NCI-H2227 treated with DMSO at 0.1 percent for 48 hours (cell line): ENCODE data around the gene PIM3.

Source experiments
- DNase-seq: peaks from one replicate; lab custom pipeline; 2025; lab: John Stamatoyannopoulos, UW

The PIM3 gene

DNA sequence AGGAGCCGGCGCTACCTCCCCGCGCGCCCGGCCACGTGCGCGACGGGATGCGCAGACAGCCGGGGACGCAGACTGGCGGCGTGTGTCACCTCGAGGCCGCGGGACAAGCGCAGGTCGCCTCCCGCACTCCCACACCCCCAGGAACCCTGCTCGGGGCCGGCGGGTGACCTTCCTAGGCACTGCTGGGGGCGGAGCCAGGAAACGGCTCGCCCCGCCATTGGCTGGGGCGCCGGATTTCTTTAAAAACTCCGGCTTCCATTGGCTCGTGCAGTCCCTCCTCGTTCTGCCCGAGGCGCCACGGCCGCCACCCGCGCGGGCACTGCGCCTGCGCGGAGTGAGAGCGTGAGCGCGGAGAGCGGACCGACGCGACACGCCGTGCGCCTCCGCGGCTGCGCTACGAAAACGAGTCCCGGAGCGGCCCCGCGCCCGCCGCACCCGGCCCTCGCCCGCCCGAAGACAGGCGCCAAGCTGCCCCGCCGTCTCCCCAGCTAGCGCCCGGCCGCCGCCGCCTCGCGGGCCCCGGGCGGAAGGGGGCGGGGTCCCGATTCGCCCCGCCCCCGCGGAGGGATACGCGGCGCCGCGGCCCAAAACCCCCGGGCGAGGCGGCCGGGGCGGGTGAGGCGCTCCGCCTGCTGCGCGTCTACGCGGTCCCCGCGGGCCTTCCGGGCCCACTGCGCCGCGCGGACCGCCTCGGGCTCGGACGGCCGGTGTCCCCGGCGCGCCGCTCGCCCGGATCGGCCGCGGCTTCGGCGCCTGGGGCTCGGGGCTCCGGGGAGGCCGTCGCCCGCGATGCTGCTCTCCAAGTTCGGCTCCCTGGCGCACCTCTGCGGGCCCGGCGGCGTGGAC is at the start of gene PIM3:
TSS of gene PIM3 (plus strand) at position 614 of the 846 bp plus-strand sequence. CDS start at position 790, 176 bp downstream.
- DNase-seq = peak; percentile 76

DNA sequence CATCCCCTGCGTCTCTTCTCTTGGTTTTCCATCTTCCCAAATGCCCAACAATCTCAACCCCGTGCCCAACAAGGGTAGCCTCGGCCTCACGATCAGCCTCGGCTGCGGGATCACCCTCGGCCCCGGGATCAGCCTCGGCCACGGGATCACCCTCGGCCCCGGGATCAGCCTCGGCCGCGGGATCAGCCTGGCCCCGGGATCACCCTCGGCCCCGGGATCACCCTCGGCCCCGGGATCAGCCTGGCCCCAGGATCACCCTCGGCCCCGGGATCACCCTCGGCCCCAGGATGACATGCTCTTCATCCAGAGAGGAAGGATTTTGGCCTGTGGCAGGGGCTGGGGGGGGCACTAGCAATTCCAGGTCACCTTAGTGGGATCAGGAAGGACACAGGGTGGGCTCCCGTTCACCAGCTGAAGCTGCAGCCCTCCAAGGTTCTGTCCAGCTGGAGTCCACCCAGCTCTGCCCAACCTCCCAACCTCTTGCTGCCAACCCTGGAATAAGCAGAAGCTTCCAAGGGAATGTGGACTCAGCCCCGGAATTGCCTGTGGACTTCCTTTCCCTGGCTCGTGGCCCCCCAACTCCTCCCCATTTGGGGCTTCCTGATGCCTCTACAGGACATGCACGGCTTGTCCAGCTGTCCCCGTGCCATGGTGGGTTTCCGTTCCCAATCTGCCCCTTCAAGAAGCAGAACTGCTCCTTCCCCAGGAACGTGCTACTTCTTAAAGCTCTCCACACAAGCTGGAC is 48.5 kb upstream of the PIM3 start:
- DNase-seq = no peak

DNA sequence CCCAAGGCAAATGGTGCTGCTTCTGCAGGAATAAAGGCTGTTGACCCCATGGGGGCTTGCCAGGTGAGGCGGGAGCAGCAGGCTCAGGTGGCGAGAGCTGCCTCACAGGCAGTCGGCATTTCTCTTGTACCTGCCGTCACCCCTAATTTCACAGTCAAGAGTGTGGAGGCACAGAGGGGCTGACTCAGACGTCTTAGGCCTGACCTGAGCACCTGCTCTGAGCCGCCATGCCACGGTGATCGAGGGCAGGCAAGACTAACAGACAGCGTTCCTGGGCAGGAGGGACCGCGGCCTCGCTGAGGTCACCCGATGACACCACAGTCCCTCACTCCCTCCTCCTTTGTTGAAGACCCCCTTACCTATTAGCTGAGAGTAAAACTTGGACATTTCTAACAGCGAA is 47.5 kb upstream of the PIM3 start:
- DNase-seq = no peak

DNA sequence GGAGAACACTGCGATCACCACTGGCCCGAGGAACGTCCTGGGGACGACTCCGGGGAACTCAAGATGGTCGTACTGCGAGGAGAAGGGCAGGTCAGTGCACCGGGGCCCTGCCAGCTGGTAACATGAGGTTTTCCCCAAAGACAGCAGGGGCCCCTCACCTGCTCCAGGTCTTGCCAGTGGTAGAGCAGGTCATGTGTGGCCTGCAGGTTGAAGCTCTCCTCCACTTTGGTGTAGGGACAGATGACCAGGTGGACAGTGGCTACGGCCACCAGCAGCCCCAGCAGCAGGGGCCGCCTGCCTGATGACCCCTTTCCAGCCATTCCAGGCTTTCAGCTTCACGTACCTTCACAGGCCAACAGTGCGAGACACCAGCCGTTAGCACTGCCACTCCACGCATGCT is 47.1 kb upstream of the PIM3 start:
- DNase-seq = no peak

DNA sequence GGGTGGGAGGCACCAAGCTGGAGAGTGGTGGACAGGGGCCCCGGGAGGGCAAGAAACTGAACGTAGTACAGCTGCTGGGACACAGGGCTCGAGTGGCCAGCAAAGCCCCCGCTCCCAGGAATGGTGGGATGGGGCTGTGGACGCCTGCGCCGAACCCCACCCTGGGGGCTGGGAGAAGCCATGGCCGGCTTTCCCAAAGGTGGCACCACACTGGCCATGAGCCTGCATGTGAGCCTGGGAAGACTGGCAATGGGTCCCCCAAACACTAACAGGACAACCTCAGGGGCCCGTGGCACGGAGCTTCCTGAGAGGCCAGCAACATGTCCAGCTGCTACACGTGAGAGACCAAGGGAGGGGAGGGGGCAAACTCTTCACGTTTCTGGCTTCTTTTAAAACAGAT is 46.3 kb upstream of the PIM3 start:
- DNase-seq = no peak

DNA sequence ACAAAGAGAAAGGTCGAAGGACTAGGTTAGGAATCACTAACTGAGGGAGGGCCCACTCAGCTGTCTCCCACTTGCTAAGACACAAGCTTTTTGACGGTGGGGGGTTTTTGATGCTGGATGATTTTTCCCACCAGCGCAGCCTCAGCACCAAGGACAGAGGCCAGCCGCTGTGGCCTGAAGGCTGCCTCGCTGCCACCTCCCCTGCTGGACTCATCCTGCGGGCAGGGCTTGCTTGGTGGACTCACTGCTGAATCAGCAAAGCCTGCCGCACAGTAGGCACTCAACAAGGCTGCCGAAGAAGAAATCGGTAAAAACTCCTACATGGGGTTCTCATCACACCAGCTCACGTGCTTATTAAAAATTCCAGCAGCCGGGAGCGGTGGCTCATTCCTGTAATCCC is 45.0 kb upstream of the PIM3 start:
- DNase-seq = no peak

DNA sequence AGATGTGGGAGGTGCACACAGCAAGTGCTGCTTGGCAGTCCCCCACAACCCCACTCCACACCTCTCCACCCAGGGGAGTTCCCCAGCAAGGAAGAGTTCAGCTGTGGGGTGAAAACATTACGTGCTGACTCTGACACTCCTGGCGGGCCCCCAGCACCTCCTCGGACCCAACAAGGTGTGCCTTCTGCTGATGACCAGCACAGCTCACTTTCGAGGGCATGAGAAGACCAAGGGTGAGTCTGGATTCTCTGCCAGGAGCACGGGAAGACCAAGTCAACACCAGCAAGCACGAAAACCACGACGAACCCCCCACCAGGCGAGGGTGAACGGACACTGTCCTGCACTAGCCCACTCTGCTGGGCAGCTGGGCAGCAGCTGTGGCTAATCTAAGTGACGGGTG is 43.7 kb upstream of the PIM3 start:
- DNase-seq = no peak

DNA sequence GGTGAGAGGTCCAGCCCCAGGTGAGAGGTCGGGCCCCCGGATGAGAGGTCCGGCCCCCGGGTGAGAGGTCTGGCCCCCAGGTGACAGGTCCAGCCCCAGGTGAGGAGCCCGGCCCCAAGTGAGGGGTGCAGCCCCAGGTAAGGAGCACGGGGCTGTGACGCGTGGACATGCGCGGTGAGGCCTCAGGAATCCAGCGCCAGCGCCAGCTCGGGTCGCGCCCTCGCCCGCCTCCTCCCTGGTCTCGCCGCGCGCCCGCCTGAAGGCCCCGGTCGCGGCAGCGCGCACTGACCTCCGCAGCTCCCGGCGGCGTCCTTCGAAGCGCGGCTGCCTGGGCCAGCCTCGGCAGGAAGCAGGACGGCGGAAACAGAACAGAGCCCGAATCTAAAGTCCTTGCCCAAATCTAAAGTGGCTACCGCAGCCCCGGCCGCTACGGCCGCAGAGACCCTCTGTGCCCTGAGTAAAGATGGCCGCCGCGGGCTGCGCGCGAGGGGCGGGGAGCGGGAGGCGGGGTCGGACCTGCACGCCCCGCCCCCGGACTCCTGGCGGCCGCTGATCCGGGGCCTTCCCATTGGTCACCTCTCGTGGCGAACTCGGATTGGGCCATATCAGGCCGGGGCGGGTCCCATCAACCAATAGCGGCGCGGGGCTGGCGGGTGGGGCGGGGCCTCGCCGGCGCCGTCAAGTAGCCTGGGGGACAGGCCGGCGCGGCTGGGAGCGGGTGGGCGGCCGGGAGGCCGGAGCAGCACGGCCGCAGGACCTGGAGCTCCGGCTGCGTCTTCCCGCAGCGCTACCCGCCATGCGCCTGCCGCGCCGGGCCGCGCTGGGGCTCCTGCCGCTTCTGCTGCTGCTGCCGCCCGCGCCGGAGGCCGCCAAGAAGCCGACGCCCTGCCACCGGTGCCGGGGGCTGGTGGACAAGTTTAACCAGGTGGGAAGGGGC is 42.3 kb upstream of the PIM3 start, which contains the start of the genes ALG12 and CRELD2:
TSS of gene ALG12 (minus strand) at position 465 of the 937 bp plus-strand sequence. CDS start 4,673 bp downstream, outside the sequence.
TSS of gene CRELD2 (plus strand) at position 661 of the 937 bp plus-strand sequence. CDS start at position 797, 136 bp downstream.
- peak; percentile 85 for DNase-seq

DNA sequence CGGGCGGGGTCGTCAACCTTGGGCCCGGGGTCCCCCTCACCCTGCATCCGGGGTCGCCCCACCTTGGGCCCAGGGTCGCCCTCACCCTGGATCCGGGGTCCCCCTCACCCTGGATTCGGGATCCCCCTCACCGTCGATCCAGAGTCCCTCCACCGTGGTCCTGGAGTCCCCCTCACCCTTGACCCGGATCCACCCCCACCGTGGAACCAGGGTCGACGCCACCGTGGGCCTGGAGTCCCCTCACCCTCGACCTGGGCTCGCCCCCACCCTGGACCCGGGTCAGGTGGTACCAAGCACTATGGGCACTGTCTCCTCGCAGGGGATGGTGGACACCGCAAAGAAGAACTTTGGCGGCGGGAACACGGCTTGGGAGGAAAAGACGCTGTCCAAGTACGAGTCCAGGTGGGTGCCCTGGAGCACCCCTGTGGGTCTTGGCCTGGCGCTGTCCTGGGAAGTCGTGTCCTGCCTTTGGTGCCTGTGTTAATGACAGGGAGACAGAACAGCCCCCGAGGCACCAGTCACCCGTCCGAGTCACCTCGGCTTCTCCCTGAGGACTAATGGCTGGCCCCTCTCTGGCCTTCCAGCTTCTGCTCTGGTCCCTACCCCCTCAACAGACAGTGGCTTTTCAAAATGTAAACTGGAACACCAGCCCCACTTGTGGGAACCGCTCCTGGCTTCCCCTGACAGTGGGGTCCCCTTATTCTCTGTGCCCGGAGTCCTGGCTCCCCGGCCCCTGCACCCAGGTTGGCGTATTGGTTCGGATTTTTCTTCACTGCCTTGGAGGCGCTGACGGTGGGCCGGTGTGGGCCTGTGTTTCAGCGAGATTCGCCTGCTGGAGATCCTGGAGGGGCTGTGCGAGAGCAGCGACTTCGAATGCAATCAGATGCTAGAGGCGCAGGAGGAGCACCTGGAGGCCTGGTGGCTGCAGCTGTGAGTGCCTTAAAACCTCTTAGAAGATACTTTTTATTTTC is 41.4 kb upstream of the PIM3 start:
- no peak for DNase-seq

DNA sequence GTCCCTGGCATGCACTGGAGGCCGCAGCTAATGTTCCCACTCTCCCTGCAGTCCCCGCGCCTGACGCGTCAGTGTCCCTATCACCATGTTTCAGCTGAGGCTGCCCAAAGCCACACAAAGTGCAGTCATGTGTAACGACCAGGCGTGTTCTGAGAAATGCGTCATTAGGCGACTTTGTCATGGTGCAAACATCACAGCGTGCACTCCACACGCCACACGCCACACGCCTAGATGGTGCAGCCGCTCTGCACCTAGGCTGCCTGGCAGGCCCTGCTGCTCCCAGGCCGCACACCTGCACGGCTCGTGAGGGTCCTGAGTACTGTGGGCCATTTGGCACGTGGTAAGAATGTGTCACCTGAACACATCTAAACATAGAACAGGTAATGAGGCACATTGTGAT is 39.7 kb upstream of the PIM3 start:
- DNase-seq = no peak

DNA sequence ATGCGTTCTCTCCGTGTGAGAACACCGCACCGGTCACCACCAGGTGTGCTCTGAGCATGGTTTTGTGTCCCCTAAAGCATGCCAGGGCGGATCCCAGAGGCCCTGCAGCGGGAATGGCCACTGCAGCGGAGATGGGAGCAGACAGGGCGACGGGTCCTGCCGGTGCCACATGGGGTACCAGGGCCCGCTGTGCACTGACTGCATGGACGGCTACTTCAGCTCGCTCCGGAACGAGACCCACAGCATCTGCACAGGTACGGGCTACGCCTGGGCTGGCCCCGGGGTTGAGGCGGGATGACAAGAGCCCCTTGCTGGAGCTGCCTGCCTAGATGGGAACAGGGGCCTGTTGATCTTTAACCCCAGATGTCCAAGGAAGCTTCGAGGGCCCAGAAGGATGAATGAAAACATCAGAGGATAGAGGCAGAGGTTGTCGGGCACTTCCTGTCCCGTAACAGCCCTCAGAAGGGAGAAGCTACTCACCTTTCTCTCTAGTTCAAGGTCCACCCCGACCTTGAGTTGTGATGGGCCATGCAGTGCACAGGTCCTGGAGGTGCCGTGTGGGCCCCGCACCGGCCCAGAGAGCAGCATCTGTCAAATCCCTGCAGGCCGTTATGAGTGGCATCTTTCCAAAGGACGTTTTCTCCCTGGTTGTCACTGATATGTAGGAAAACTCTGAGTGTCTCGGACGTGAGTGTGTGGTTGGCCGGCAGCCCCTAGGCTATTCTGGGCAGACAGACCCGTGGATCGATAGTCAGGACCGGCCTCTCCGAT is 38.9 kb upstream of the PIM3 start:
- DNase-seq = no peak

DNA sequence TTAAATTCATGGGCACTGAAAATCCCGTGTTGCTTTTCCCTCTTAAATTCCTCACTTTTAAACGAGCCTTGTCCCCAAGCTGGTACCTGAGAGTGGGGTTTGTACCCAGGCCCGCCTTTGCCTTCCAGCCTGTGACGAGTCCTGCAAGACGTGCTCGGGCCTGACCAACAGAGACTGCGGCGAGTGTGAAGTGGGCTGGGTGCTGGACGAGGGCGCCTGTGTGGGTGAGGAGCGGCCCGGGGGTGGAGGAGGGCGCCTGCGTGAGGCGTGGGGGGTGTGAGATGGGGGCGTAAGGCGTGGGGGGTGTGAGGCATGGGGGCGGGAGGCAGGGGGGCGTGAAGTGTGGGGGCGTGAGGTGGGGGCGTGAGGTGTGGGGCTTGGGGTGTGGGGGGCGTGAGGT is 38.1 kb upstream of the PIM3 start:
- no peak for DNase-seq

DNA sequence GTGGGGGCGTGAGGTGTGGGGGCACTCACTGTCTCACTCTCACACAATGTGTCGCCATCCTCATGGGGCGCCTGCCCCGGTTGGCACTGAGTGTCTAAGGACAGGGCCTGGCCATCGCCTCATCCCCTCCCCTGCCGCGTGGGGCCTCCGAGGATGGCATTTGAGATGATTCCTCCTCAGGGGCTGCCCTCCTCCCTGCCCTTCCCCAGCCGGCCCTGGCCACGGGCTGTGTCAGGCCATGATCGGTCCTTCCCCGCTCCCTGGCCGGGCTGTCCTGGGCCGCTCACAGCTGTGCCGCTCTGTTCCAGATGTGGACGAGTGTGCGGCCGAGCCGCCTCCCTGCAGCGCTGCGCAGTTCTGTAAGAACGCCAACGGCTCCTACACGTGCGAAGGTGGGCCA is 37.6 kb upstream of the PIM3 start:
- DNase-seq = no peak

DNA sequence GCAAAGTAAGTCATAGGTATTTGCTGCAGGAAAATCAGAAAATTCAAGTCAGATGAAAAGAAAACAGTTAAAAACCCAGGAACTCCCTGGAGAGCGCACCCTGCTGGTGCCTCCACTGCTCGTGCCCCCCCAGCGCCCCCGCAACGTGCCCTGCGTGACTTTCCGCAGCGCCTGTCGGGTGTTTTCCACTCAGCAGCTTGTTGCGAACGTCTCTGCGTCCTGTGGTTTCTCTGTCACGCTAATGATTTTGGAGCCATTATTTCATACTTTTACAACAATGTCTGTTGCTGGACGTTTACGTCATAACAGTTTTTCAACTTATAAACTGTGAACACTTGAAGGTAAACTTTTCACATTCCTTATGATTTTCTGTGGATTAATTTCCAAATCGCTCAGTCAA is 37.1 kb upstream of the PIM3 start:
- no peak for DNase-seq

DNA sequence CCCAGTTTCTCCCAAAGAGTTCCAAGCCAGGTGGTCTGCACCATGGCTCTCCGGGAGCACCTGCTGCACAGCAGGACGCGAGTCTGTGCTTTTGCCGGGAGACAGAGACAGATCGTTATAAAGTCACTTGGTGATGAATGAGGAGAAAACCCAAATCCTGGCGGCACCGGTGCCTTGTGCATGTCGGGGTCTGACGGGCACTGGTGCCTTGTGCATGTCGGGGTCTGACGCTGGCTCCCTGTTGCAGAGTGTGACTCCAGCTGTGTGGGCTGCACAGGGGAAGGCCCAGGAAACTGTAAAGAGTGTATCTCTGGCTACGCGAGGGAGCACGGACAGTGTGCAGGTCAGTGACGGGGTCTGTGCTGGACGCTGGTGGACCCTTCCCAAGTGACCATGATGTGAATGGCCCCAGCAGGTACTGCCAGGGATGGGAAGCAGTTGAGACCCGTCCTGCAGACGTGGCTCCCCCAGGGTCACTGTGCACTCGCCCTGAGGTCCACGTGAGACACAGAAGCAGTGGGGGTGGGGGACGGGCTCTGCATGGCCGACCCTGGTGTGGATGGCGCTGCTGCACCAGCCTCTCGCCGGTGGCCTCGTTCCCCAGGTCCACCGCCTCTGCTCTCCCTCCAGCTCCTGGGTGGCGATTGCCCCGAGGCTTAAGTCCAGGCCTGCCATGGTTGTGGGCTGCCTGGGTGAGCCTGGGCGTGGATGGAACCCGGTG is 36.3 kb upstream of the PIM3 start:
- DNase-seq = no peak

DNA sequence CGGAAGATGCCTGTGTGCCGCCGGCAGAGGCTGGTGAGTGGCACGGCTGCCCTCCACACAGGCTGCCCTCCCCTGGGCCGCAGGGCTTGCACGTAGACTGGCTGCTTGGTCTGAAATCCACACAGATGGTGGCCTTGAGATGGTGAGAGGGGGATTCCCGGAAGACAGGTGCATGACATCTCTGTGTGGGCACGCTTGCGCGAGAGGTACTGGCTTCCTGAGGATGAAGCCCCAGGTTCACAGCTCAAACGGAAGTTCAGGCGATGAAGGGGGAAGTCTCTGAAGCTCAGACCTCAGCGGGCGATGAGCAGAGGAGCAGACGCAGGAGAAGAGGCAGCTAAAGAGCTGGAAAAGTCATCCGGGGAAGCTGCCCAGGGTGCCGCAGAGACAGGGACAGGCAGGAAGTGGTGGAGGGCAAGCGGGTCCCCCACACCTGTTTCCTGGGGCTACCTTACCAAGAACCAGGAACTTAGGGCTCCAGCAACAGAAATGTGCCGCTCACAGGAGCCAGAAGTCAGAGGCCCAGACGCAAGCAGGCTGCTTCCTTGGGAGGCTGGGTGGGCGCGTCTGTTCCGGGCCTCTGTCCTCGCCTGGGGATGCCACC is 34.9 kb upstream of the PIM3 start:
- no peak for DNase-seq

DNA sequence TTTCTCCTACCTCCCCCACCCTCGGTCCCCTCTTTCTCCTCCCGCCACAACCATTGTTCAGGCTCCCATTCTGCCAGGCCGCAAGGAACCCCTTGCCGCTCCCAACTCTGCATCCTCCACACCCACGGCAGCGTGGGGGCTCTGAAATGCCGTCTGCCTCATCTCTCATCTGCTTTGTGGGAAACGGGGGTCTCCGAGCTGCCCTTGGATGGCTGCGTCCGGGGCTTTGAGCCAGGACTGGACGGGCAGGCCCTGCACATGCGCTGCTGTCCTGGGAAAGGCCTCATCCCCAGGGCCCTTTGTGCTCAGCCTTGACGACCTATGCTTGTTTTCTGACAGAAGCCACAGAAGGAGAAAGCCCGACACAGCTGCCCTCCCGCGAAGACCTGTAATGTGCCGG is 33.7 kb upstream of the PIM3 start:
- DNase-seq = no peak

DNA sequence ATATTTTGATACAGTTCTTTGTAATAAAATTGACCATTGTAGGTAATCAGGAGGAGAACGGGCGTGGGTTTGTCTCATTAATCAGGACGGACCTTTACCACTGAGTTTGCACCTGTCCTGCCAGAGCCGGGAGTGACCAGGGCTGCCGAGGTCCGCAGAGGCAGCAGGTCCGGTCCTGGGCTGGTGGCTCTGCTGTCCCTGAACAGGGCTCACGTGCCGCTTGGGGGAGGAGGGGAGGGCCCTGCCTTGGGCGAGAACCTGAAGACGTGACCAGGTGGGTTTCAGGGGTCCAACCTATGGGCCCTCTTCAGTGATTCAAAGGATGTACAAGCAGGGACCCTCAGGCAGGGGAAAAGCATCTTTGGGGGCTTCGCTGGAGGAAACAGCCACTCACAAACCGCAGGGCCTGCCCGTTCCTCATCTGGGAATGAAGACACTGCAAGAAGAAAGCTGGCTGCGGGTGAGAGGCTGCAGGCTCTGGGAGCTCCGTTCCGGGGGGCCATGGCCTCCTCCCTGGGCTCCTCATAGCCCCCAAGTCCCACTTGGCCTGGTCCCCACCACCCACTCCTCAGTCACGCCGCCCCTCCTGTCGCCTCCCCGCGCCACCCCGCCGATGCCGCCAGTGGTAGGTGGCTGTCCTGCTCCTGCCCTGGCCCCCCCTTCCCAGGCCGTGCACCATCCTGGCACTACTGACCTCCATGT is 32.9 kb upstream of the PIM3 start:
- no peak for DNase-seq

DNA sequence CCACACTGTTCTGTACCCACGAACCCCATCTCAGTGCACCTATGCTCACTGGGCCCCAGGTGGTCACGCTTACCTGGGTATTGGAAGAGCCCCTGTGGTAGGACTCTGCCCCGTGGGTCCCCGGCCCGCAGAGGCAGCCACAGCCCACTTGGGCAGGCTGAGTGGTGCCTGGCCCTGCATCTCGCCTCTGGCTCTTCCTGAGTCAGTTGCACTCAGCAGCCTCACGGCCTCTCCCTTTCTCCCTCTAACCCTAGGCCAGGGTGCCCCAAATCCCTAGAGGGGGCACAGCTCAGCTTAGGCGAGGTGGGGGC is 32.4 kb upstream of the PIM3 start:
- no peak for DNase-seq
